HG03159 (cell line): ENCODE data around the gene OCA2.

Experiments
- ATAC-seq: cut with Tn5 transposase; IDR thresholded peaks from one replicate; pipeline ENCODE4 v1.9.1; 2021; ENCODE audit warnings: mild to moderate bottlenecking, moderate library complexity; ENCODE audit not compliant: unreplicated experiment

The OCA2 gene

DNA sequence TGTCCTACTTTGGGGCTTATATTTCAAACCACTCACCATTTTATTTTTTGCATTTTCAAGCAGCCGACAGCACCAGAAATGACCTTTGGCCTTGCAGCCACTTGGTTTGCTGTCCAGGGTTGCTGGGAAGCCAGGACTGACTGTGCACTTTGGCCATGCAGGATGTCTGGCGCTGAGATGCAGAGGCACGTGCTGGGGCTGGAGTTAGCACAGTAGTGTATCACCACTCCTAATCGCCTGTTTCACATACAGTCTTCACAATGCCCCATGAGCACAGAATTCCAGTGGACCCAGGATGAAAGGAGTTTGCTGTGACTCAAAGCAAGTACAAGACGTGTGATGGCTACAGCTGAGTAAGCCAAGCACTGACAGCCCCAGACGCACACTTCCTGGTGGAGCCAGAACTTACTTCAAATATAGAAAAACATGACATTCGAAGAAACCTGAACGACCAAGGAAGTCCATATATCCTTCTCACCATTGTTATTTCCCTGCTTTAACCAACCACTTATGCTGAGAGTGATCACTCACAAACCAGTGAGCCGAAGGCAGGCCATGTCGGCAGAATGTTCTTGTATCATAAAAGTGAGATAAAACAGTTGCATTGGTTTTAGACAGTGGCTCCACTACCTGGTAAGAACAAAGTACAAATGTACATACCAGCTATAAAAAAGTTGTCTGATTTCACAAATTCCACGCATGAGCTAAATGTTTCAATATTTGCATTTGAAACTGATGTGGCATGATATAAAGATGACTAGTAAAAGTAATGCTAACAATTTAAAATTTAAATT lies 16.0 kb downstream of the OCA2 start:
- no peak for ATAC-seq

DNA sequence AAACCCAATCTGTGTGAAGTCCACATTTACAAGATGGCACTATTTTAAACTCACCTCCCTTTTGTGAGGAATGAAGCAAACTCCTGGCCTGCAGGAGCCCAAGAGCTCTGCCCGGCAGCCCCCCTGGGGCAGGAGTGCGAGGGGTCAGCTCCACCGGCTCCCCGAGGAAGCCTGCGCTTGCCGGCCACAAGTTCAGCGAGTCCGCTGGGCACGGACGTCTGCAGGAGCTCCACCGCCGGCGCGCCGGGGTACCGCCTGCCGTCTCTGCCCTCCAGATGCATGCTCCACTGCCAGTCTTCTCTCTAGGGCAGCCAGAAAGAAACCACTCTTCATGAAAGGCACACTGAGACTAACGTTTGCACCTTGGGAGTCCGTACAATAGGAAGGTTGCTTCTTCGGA lies 17.5 kb downstream of the OCA2 start:
- ATAC-seq: no peak

DNA sequence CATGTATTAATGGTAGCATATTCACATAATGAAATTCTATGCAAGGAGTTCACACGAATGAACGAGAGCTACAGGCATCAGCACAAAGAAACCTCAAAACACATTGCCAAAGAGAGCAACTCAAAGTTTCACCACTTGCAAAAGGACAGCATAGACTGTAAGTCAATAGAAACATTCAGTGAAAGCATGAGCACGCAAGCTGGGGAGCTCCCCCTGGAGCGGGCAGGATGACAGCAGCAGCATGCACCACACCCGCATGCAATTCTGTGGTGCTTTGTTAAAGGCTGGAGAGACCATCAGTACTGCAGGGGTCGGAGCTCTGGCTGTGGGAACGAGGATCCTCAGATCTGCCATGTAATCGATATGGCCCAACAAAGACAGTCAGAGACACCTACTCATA lies 18.7 kb downstream of the OCA2 start:
- no peak for ATAC-seq

DNA sequence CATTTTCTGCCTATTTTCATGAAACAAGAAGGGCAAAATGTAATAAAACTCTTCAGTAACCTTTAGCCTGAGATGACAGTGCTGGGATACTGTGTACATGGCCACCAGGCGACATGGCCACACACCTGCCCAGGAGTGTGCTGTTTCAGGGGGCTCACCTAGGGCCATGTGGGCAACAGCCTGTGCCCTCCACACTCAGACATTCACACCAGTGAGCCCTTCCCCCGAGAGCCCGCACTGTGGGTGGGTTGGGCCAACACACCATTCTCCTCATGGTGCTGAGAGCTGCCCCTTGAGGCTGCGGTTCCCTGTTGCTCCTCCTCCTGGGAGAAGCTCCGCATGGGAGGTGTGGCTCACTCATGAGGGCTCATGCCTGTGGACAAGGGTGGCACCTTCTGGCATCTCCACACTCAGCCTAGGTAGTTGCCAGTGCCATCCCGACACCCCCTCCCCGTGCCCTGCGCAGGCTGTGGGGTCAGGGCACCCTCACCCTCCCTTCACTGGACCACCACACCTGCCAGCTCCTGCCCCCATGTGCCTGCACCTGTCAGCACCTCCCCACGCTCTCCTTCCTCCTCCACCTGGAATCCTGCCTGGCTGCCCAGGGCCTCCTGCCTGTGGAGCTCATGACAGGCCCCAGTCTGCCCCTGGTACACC lies 19.7 kb downstream of the OCA2 start:
- ATAC-seq: no peak

DNA sequence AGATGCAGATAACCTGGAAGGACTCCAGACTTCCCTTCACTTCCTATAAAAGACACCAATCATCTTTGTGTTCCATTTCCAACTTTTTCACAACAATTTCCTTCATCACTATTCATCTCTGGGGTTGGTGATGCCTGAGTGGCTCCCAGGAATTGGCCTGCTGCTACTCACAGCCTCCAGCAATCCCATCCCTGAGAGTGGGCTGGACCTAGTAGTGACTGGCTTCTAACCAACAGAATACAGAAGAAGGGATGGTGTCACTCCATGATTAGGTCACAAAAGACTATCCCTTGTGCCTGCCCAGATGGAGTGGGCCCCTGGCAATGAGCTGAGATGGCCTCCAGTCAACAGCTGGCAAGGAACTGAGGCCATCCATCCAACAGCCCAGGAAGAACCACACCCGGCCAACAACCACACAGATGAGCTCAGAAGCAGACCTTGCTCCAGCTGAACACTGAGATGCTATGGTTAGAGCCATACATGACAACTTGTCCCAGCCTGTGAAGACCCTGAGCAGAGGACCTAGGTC lies 20.9 kb downstream of the OCA2 start:
- ATAC-seq: no peak

DNA sequence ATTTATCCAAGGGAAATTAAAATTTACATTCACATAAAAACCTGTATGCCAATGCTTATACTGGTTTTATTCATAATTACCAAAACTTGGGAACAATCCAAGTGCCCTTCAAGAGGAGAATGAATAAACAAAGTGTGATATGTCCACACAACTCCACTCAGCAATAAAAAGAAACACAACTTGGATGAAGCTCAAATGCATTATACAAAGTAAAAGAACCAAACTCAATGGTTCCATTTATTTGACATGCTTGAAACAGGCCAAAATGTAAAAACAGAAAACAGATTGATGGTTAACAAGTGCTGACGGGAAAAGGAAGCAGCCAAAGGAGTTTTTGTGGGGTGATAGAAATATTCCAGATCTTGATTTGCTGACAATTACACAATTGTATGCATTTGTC lies 23.5 kb downstream of the OCA2 start:
- no peak for ATAC-seq

DNA sequence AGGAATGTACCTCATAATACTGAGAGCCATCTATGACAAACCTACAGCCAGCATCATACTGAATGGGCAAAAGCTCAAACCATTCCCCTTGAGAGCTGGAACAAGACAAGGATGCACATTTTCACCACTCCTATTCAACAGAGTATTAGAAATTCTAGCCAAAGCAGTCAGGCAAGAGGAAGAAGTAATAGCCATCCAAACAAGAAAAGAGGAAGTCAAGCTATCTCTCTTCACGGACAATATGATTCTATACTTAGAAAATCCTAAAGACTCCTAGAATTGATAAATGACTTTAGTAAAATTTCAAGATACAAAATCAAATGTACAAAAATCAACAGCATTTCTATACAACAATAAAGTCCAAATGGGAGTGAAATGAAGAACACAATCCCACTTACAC lies 30.2 kb downstream of the OCA2 start:
- ATAC-seq: no peak

DNA sequence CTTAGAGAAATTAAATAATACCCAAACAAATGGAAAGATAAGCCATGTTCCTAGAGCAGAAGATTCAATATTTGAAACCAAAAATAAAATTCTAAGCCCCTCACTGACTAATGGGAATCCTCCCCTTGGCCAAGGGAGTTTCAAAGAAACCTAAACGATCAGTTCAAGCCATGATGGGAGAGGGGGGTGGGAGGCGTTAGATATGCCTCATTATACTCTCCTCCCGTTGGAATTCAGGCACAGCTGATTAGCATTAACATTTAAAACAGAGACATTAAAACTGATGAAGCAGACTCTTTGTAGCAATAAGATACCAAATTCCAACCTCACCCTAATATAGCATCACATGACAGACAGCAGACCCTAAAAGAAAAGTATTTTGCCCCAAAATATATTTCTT lies 32.9 kb downstream of the OCA2 start:
- no peak for ATAC-seq

DNA sequence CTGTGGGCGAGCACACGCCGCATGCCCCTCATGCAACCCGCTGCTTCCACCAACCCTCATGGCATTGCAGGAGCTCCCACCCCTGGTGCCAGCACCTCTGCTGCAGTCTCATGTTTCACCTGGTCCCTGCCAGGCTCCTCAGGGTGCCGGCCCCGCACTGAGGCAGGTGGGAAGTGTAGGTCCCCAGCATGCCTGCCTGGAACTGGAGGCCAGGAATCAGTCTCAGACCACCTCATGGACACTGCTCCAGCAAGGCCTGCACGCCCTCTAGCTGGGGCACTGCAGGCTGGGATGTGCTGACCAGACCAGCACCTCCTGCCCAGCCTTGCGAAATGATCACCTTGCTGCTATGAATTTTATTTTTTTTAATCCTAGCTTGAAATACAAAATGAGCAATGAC lies 39.1 kb downstream of the OCA2 start:
- ATAC-seq: no peak

DNA sequence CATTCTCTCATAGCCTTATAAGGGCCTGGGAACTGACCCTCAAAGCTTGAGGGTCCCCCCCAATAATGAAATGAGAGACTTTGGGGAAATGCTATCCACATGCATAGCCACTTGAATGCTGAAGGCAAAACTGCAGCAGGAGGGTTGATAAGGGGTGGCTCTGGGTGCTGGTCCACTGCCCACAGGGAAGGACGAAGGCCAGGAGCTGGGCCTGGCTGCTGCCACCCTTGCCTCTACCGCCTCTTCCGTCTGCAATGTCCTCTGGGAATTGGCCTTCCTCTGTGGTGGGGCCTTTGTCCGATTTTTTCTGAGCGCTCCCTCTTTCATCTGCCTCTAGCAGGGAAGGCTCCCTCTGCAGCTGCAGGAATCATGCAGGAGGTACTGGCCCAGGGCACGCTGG lies 41.0 kb downstream of the OCA2 start:
- no peak for ATAC-seq

DNA sequence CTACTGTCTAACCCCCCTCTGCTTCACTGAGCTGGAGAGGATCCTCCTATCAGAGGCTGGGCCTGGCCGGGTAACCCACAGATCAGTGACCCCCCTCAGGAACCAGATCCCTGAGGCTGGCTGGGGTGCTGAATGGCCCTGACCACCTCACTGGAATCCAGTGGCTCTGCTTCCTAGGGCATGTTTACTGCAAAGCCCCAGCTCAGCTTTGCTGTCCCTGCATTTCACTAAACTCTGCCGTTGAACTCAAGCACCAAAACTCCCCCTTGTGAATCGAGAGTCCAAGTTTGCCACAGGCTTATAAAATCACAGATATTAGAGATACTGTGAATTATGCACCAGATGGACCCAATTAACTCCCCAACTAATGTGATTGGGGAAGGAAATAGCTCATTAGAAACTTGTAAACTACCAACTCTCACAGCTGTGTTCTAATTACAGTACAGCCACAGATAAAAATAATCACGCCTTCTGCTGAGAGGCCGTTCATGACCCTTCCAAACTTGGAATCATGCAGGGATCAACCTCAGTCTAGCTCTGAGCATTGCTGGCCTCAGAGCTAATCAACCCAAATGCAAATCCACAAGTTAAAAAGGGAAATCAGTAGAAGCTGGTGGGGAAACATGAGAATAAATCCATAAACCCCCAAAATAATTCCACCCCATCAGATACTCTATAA lies 47.0 kb downstream of the OCA2 start:
- ATAC-seq: no peak

DNA sequence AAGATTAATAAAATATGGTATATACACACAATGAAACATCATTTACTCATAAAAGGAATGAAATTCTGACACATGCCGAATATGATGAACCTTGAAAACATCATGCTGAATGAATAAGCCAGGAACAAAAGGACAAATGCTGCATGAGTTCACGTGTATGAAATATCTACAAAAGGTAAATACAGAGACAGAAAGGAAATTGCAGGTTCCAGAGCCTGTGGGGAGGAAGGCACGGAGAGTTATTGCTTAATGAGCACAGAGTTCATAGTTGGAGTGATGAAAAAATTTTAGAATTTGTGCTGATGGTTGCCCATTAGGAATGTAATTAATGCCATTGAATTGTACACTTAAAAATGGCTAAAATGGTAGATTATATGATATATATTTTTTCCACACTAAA lies 49.5 kb downstream of the OCA2 start:
- ATAC-seq: no peak

DNA sequence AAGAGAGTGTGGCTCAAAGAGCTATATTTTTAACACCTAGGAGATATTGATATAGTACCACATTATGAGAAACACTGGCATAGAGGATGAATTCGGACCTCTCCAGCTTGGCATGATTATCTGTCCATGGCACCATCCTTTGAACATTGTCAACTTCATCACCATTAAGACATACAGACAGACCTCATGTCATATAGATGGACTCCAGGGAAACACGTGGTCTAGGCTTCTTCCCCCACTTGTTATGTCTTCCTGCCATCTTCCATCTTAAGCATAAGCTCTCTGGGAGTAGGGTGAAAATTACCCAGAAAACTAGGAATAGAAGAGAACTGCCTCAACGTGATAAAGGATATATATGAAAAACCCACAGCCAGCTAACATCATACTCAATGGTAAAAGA lies 51.8 kb downstream of the OCA2 start:
- ATAC-seq: no peak

DNA sequence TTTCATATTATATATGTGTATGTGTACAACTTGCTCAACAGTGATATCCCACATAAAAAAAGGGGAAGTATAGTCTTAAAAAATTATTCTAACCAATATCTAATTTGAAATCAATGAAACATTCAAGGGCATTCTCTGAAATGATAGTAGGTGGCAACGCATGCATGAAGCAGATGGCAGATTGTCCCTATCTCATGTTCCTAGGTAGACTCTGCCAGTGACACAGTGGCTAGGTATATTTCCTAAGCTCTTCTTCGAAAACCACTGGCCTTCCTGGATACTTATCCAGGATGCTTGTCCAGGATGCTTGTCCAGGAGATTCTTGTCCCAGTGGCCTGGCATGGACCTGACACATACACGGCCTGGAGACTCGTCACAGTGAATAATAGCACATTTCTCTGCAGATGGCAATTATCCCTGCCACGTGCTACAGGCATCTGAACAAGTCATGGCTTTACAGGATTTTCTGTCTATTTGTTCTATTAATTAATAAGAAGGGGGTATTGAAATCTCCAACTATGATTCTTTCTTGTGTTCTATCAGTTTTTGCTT lies 54.9 kb downstream of the OCA2 start:
- ATAC-seq: no peak

DNA sequence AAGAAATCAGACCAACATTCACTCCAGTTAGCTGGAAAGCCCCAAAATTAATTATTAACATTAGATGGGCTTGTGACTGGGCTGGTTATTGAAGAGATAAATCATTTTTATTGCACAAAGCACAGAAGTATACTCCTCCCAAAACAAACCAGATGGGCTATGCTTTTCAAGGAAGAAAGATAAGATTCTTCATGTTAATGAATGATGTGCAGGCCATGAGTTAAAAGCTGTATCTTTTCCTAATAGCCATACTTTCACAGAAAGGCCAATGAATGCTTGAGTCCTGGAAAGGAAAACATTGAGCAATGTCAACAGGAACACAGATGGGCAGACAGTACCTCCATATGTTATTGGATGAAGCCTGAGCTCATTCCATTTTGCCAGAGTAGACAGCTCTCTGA lies 55.4 kb downstream of the OCA2 start:
- ATAC-seq: no peak

DNA sequence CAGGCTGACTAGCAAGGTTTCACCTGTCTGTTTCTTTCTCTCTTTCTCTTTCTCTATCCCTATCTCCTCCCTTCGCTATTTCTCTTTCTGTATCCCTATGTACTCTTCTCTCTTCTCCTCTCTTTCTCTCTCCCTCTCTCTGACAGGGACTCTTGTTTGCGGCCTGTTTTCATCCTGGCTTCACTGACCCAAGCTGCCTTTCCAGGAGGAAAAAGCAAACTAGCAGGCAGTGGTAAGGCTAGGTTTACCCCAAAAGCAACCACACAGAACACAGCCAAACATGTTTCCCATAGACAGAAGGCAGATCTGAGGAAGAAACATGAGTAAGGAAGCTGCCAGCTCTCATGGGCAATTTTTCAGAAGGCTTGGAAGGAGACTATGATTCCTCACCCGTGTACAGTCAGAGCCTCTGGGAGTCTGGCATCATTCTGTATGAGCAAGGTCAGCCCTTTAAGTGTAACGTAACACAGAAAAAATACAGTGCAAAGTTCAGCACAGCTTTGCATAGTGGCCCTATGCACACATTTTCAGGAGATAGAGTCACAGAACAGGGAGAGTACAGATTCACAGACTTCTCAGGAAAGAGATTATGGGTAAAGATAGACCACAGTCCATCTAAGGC lies 61.0 kb downstream of the OCA2 start:
- ATAC-seq: no peak

DNA sequence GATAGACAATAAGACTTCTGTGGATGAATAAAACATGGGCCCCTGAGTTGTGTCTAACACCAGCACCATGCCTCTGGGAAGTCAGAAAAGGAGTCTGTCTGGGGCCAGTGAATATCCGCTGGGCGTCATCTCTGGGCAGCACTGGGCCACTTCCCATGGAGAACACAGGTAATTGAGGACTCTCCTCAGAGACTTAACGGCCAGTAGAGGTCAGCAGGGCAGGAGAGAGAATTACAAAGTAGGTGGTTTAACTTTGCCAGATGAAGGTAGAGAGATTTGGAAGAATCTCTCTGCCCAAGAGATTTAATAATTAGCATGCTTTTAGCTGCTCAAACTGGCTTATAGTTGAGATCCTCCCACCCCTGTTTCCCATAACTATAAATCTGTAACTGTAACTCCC lies 65.7 kb downstream of the OCA2 start:
- ATAC-seq: no peak

DNA sequence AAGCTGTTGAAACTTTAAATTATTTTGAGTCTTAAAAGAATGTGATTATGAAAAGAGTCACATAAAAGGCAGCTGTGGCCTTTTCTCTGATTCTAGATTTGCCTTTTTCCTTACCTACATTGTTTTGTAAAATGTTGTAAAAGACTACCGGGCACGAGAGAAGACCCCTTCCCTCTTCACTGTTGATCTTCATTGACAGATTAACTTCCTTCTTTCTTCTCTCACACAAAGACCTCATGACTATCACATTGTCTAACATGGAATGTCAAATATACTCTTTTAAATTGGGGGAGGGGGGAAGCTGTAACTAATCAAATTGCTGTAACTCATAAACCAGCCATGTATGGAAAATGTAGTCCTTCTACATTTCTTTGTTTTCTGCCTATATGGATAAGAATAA lies 68.3 kb downstream of the OCA2 start:
- no peak for ATAC-seq

DNA sequence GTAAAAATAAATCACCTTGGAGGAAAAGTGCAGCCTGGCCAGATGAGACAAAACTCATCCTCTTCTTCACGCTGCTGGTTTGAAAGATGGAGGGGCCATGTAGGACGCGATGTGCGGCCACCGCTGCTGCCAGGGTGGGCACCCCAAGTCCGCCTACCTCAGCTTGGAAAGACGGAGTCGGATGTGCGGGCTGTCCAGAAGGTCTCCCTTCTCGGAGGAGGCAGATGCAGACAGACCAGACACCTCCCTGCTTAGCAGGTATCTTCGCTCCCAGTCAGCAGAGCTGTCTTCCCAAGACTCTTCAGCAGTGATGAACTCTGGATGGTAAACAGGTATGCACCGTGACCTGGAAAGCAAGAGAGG lies 71.4 kb downstream of the OCA2 start:
- no peak for ATAC-seq

DNA sequence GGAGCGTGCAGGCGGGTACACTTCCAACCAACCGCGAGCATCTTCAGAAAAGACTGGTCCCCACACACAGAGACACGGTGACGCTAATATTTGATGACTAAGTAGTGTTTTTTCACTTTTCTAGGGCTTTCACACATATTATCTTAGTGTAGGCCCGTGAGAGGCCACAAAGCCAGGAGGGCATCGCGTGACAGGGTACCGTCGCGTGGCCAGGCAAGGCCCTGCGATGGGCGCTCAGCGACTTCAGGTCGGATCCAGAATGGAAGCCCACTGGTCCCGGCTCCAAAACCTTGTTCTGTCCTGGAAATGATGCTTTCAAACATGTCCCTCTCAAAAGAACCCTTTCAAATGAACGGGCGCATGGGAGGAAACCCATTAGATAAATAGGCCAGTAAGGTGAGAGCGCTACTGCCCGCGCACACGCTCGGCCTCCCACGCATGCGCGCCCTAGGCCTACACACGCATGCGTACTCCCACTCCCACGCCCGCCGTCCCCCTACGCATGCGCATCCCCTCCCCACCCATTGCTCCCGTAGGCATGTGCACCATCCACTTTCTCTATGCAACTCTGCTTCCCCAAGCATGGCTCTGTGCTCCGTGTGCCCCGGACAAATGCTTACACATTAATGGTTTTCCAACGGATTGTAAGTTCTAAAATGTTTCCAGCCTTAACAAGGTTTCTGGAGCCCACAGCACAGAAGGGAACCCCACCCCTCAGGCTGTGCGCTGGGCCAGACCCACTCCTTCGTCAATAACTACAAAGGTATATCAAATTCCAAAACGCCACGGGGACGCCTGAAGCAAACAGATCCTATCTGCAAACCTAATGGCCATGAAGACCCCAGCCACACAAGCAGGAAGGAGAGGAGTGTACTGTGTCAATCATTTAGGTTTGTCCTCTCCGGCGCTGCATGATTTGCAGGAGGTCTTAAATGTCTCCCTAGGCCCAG lies 72.1 kb downstream of the OCA2 start:
- no peak for ATAC-seq
